ENCODE results near the gene NEK7.
"Not testable (repeated sequence)": the region's sequence is repeated elsewhere in the genome, so short reads cannot be mapped to it uniquely, and the experiment has no call there.

NEK7 gene

GRCh38 chr1:198205016-198205684 lies 48.4 kb downstream of the NEK7 start:
- no peak for DNase-seq (ENCODE audit: low read depth in 4 of 4, low spot score in 1 of 4)

GRCh38 chr1:198206292-198206691 lies 49.5 kb downstream of the NEK7 start:
- DNase-seq (ENCODE audit: low read depth in 4 of 4, low spot score in 1 of 4), result no peak

GRCh38 chr1:198211696-198212095 lies 54.9 kb downstream of the NEK7 start:
- DNase-seq (ENCODE audit: low read depth in 4 of 4, low spot score in 1 of 4), result no peak

- no peak for DNase-seq (ENCODE audit: low read depth in 4 of 4, low spot score in 1 of 4)
These were observed 55.3 kb downstream of the NEK7 start for GRCh38 chr1:198212126-198212525.

- no peak for DNase-seq (ENCODE audit: low read depth in 4 of 4, low spot score in 1 of 4)
These were observed 55.9 kb downstream of the NEK7 start for GRCh38 chr1:198212675-198213074.

GRCh38 chr1:198214924-198215323 lies 58.1 kb downstream of the NEK7 start:
- no peak for DNase-seq (ENCODE audit: low read depth in 4 of 4, low spot score in 1 of 4)

- no peak for DNase-seq (ENCODE audit: low read depth in 4 of 4, low spot score in 1 of 4)
These were observed 63.6 kb downstream of the NEK7 start for GRCh38 chr1:198220428-198220827.

- not testable (repeated sequence) for DNase-seq (ENCODE audit: low read depth in 4 of 4, low spot score in 1 of 4)
These were observed 70.2 kb downstream of the NEK7 start for GRCh38 chr1:198227010-198227409.

GRCh38 chr1:198227454-198227853 lies 70.7 kb downstream of the NEK7 start:
- DNase-seq (ENCODE audit: low read depth in 4 of 4, low spot score in 1 of 4), result not testable (repeated sequence)

GRCh38 chr1:198228925-198229324 lies 72.1 kb downstream of the NEK7 start:
- no peak for DNase-seq (ENCODE audit: low read depth in 4 of 4, low spot score in 1 of 4)

- DNase-seq (ENCODE audit: low read depth in 4 of 4, low spot score in 1 of 4), result no peak
These were observed 75.0 kb downstream of the NEK7 start for GRCh38 chr1:198231779-198232178.

- DNase-seq (ENCODE audit: low read depth in 4 of 4, low spot score in 1 of 4), result no peak
These were observed 75.6 kb downstream of the NEK7 start for GRCh38 chr1:198232378-198232777.

- DNase-seq (ENCODE audit: low read depth in 4 of 4, low spot score in 1 of 4), result no peak
These were observed 76.3 kb downstream of the NEK7 start for GRCh38 chr1:198232940-198233675.

- DNase-seq (ENCODE audit: low read depth in 4 of 4, low spot score in 1 of 4), result no peak
These were observed 77.9 kb downstream of the NEK7 start for GRCh38 chr1:198234520-198235251.

- DNase-seq (ENCODE audit: low read depth in 4 of 4, low spot score in 1 of 4), result no peak
These were observed 81.3 kb downstream of the NEK7 start for GRCh38 chr1:198238121-198238520.

- DNase-seq (ENCODE audit: low read depth in 4 of 4, low spot score in 1 of 4), result no peak
These were observed 84.8 kb downstream of the NEK7 start for GRCh38 chr1:198241553-198241952.

GRCh38 chr1:198244772-198245171 lies 88.0 kb downstream of the NEK7 start:
- DNase-seq (ENCODE audit: low read depth in 4 of 4, low spot score in 1 of 4), result no peak

GRCh38 chr1:198245379-198245778 lies 88.6 kb downstream of the NEK7 start:
- no peak for DNase-seq (ENCODE audit: low read depth in 4 of 4, low spot score in 1 of 4)

- DNase-seq (ENCODE audit: low read depth in 4 of 4, low spot score in 1 of 4), result no peak
These were observed 89.5 kb downstream of the NEK7 start for GRCh38 chr1:198246337-198246736.

GRCh38 chr1:198253259-198253658 lies 96.5 kb downstream of the NEK7 start:
- DNase-seq (ENCODE audit: low read depth in 4 of 4, low spot score in 1 of 4), result no peak

- DNase-seq (ENCODE audit: low read depth in 4 of 4, low spot score in 1 of 4), result no peak
These were observed 96.9 kb downstream of the NEK7 start for GRCh38 chr1:198253668-198254067.

- no peak for DNase-seq (ENCODE audit: low read depth in 4 of 4, low spot score in 1 of 4)
These were observed 97.7 kb downstream of the NEK7 start for GRCh38 chr1:198254521-198254920.
